HG02884 (cell line): ENCODE measurements around the gene TELO2.

Source experiments
- ATAC-seq: cut with Tn5 transposase; IDR thresholded peaks from one replicate; pipeline ENCODE4 v1.9.1; 2021; ENCODE audit warnings: mild to moderate bottlenecking, moderate library complexity; ENCODE audit not compliant: unreplicated experiment

The TELO2 gene

GRCh38 chr16:1533443-1533951, 40.3 kb downstream of the TELO2 start, which contains the start of gene TMEM204:
Gene TMEM204 (plus strand): TSS chr16:1533666. CDS start chr16:1534276, 610 bp downstream.
- no peak for ATAC-seq

- ATAC-seq, result no peak
Measured at GRCh38 chr16:1534021-1535020, 41.2 kb downstream of the TELO2 start.

GRCh38 chr16:1535391-1536291, 42.5 kb downstream of the TELO2 start:
- no peak for ATAC-seq

- ATAC-seq, result no peak
Measured at GRCh38 chr16:1536601-1537000, 43.4 kb downstream of the TELO2 start.

GRCh38 chr16:1537138-1537577, 44.0 kb downstream of the TELO2 start:
- no peak for ATAC-seq

- ATAC-seq, result no peak
Measured at GRCh38 chr16:1537763-1538289, 44.7 kb downstream of the TELO2 start.

- ATAC-seq, result no peak
Measured at GRCh38 chr16:1538804-1539520, 45.8 kb downstream of the TELO2 start.

- no peak for ATAC-seq
Measured at GRCh38 chr16:1539720-1540555, 46.8 kb downstream of the TELO2 start.

- no peak for ATAC-seq
Measured at GRCh38 chr16:1540556-1540855, 47.3 kb downstream of the TELO2 start.

DNA sequence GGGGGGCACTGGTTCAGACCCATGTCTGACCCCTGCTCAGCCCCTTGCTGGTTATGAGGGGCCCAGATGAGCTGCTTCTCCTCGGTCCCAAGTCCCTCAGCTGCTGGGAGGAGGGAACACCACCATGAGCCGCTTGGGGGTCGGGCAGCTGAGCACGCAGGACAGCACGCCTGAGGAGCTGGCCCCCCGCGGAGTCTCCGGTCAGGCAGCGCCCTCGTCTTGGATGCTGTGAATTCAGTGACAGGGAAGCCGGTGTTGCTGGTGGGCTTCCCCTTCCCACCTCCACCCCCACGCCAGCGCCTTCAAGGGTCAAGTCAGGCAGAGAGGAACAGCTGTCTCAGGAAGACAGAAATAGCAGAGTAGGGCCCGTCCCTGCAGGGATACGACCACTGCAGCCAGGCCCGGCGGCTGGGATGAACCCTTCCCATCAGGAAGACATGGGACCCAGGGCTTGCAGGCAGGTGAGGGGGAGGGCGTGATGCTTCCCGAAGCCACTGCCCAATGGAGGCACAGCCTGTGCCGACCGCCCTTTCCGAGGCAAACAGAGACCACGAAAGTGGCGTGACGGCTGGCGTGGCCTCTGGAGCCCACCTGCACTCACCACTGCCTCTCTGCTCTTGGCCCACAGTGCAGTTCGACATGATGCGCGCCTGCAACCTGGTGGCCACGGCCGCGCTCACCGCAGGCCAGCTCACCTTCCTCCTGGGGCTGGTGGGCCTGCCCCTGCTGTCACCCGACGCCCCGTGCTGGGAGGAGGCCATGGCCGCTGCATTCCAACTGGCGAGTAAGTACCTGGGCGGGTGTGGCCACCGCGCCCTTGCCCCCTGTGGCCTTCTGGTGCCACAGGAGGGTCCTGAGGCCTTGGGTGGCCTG, 48.4 kb downstream of the TELO2 start:
- no peak for ATAC-seq

DNA sequence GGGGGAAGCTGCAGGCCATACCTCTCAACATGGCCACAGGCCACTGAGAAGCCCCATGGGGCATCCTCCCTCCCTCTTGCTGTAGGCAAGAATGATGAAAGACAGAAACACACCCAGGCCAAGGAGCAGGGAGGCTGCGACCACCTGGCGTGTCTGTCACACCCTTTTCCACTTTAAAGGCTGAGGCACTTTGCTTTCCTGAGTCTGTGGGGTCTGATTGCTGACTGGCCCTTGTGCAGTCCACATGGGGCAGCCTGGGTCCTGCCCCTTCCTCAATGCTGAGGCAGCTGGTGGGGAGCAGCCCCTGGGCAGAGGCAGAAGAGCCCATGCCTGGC, 49.0 kb downstream of the TELO2 start:
- no peak for ATAC-seq

DNA sequence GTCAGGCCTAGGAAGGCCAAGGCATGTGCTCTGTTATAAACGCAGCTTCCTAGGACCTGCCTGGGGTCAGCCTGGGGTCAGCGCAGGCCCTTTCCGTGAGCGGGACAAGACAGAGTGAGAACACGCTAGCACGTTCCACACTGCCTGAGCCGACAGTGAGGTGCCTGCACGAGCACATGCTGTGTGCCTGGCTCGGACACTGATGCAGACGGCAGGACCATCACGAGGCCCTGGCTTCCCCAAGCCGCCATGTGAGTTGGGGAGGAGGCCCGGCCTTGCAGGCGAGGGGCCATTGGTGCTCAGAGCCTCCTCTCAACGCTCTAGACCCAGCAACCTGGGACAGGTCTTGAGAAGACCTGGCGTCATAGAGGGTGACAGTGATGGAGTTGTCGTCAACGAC, 49.4 kb downstream of the TELO2 start:
- ATAC-seq, result no peak

- ATAC-seq, result no peak
Measured at GRCh38 chr16:1543085-1543896, 50.1 kb downstream of the TELO2 start.

DNA sequence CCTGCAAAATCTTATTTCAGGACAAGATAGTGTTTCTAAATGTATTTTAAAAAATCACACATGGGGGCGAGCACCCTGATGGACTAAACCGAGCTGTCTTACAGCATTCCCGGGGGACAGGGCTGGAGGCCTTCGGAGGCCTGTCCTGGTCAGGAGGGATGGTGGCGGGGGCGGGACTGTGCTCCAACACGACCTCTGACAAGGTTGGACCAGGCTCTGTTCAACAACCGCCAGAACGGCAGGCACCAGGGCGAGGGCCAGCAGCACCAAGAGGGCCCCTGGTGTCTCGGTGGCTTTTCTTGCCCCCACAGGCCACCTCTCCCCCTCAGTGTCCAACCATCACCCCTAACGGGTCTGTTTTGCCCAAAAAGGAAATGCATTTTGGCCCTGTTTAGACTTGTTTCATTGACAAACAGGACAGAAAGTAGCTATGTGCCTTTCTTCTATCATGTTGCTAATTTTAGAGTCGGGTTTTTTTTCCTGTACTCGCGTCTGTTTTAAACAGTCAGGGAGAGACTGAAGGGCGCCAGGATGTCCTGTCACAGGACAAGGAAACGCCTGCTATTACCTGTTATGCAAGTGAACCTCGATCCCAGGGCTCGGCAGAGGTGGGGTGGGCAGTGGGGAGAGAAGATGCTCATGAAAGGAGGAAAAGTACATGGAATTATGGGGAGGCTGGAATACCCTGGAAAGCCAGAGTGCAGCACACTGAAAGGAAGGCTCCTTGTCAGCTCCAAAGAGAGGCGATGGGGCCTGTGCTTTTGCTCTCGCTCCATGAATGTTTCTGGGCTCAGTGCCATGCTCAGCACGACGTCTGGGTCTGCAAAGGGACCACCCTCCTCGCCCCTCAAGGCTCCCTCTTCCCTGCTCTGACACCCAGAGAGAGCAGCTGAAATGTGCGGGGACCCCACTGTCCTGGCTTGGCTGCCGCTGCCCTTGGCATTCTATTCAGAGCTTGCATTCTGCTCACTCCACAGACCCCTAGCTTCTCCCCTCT, 52.2 kb downstream of the TELO2 start:
- ATAC-seq, result no peak

DNA sequence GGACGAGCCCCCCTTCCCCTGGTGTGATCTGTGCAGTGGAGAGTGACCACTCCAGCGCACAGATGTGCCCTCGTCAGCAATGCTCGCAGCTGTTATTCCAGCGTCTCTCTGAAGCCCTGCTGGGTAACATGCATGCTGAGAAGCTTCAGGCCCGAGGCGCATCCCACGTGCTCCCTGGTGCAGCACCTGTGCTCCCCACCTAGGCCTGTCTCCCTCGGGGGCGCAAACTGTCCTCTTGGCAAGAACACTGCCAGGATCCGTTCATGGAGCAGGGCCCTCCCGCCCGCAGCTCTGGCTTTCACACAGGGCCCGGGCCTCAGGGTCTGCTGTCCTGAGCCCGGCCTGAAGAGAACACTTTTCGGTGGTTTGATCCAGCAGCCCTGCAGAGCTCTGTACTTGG, 53.3 kb downstream of the TELO2 start:
- ATAC-seq, result no peak

GRCh38 chr16:1548233-1548632, 55.1 kb downstream of the TELO2 start:
- ATAC-seq, result no peak

GRCh38 chr16:1548727-1549126, 55.6 kb downstream of the TELO2 start:
- ATAC-seq, result no peak
